Activated T-cell treated with anti-CD3 and anti-CD28 coated beads for 1 hour (primary cell): ENCODE results near the gene ZNF593OS.

Experiments
- DNase-seq: peaks from one replicate; pipeline ENCODE4 v3.0.0-alpha.2; 2020; ENCODE audit warnings: low read depth

ZNF593OS gene

DNA sequence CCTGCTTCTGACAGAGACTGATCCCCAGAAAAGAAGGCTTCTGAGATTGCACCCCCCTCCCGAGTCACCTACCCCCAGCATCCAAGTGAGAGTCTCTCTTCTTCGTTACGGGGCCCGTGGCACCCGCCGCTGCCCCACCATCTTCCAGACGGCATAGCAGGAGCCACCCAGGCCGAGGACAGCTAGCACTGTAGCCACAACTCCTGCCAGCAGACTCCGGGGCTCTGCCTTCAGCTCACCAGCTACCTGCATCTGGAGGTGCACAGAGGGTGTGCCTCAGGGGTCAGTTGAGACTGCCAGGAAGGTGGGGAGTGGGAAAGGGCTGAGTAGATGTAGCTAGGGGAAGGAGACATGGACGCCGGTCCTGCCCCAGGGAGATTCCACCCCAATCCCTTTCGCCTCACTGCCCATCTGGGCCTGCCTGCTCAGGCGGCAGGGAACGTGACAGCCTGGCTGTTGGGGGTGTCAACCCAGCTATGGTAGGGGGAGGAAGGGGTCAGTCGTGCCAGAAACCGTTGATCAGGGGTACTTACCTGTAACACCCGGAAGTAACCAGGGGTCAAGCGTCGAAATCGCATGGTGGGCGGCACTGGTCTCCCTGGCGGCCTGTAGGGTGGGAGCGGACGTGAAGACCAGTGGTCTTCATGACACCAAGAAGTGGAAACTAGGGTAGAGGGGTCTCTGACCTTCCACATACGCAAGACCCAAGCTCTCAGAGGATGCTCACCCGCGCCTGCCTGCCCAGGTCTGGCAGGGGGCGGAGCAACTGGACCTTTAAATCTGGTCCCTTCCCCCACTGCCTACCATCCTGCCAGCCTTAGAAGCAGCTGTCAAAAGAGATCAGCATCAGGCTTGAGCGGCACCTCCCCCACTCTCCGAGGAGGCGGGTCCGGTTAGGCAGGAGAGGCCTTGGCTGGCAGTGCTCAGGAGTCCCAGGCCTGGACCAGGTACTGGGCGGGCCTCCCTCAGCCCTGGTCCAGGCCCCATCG lies at the start of gene ZNF593OS:
TSS of gene ZNF593OS (minus strand) at position 749 of the 989 bp plus-strand sequence. CDS start at position 578, 171 bp downstream.
- DNase-seq, result no peak

- no peak for DNase-seq
Observed at GRCh38 chr1:26221094-26221493, 49.5 kb upstream of the ZNF593OS start.

- no peak for DNase-seq
Observed at GRCh38 chr1:26220199-26220912, 48.7 kb upstream of the ZNF593OS start.

DNA sequence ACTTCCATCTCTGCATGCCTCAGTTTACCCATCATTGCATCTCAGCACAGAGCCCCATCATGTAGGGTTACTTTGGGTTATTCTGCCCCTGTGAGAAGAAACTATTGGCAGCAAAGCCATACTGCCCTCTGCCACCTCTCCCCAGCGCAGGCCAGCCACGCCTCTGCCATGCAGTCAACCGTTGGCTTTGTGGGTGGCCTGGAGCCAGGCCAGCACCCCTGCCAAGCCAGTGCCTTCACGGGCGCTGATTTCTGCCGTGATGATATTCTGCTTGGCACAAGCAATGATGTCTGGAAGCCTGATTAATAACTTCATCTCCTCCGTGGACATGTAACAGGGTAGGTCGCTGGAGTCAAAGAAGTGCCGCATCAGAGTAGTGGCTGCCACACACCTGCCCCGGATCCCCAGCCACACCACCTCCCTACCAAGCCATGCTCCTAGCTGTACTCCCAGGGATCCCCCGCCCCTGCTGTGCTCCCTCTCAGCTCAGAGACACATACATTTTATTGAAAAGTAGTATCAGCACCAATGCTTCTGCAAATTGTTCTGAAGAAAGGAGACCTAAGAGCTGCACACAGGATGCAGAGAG lies 47.4 kb upstream of the ZNF593OS start:
- no peak for DNase-seq

DNA sequence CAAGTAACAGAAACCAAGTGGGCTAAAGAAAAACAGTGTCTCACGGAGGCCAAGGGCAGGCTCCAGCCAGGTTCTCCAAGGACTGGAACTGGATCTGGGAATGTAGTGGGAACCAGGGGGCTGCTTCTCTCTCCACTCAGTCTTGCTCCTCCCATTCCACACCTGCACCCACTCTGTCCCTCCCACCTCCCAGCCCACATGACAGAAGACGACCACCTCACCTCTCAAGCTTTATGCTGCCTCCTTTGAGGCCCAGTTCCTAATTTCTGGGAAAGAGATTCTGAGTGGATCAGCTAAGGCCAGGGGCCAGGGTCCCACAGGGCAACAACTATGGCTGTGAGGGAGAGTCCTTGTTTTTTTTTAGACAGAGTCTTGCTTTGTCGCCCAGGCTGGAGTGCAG lies 43.6 kb upstream of the ZNF593OS start:
- no peak for DNase-seq

DNA sequence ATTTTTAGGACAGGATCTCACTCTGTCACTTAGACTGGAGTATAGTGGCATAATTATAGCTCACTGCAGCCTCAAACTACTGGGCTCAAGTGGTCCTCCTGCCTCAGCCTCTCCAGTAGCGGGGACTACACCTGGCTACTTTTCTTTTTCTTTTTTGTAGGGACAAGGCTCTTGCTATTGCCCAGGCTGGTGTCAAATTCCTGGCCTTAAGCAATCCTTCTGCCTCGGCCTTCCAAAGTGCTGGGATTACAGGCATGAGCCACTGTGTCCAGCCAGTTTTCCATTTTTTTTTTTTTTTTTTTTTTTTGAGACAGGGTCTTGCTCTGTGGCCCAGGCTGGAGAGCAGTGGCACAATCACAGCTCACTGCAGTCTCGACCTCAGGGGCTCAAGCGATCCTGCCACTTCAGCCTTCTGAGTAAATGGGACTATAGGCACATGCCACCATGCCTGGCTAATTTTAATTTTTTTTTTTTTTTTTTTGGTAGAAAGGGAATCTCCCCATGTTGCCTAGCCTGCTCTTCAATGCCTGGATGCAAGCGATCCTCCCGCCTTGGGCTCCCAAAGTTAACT lies 41.8 kb upstream of the ZNF593OS start:
- no peak for DNase-seq

DNA sequence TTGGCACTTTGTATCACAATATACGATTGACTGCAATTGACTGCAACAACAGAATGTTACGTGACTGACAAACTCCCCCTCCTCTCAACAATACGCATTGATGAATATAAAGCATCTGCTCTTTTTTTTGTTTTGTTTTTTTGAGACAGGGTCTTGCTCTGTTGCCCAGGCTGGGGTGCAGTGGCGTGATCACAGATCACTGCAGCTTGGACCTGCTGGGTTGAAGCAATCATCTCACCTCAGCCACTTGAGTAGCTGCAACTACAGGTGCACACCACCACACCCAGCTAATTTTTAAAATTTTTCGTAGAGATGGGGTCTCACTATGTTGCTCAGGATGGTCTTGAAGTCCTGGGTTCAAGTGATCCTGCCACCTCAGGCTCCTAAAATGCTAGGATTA lies 41.1 kb upstream of the ZNF593OS start:
- DNase-seq, result no peak

GRCh38 chr1:26210147-26210870 lies 38.7 kb upstream of the ZNF593OS start:
- DNase-seq, result no peak

GRCh38 chr1:26203642-26204318 lies 32.1 kb upstream of the ZNF593OS start:
- no peak for DNase-seq

- no peak for DNase-seq
Observed at GRCh38 chr1:26200413-26200812, 28.8 kb upstream of the ZNF593OS start.

DNA sequence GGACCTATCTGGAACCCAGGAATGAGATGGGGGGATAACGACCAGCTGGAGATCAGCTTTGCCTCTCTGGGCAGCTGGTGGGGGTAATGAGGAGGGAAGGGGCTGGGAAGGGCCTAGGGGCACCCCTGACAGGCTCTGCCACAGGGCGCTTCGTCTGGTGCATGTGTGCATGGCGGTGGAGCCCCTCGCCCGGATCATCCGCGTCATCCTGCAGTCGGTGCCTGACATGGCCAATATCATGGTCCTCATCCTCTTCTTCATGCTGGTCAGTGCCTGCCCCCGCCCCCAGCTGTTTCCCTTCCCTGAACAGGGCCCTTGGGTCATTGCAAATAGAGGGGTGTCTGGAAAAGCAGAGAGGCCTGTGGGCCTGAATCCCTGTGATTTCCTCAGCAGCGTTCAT lies 26.2 kb upstream of the ZNF593OS start:
- DNase-seq, result no peak

- DNase-seq, result no peak
Observed at GRCh38 chr1:26197301-26197700, 25.7 kb upstream of the ZNF593OS start.

- DNase-seq, result no peak
Observed at GRCh38 chr1:26195805-26196204, 24.2 kb upstream of the ZNF593OS start.

DNA sequence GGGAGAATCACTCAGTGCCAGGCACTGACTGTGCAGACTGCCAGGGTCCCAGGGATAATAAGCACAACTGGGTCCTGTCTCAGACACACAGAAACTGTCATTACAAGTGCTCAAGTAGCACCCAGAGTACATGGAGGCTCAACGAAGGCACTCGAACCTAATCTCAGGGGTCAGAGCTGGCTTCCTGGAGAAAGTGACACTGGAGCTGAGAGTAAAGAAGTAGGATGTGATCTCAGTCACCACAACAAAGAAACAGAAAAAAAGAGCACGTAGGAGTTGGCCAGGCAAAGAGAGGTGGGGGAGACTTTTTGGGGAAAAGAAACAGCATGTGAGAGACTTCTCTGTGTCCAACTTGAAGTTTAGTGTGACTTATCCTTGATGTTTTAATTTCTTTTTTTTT lies 20.1 kb upstream of the ZNF593OS start:
- no peak for DNase-seq

- DNase-seq, result no peak
Observed at GRCh38 chr1:26190373-26190987, 18.8 kb upstream of the ZNF593OS start, which contains the start of gene CATSPER4. Gene CATSPER4, plus strand, starts transcription at chr1:26190602. Its CDS starts 26 bp downstream, at chr1:26190628.

- no peak for DNase-seq
Observed at GRCh38 chr1:26189751-26190275, 18.2 kb upstream of the ZNF593OS start.

DNA sequence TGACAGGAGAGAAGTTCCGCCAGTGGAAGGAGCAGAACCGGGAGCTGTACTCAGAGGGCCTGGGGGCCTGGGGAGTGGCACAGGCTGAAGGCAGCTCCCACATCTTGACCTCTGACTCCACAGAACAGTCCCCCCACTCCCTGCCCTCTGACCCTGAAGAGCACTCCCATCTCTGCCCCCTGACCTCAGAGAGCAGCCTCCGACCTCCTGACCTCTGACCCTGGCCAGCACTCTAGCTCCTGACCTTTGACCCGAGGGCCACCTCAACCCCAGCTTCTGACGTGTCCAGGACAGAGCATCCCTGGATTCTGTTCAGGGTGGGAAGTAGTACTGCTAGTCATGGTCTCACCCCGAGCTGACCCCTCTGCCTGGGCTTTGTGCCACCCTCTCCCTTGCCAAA lies 17.7 kb upstream of the ZNF593OS start:
- no peak for DNase-seq

GRCh38 chr1:26188477-26188876 lies 16.8 kb upstream of the ZNF593OS start:
- DNase-seq, result no peak

- no peak for DNase-seq
Observed at GRCh38 chr1:26187882-26188281, 16.2 kb upstream of the ZNF593OS start.

GRCh38 chr1:26184883-26185282 lies 13.3 kb upstream of the ZNF593OS start:
- no peak for DNase-seq
